ENCODE data around the gene ATP6V0C.

ATP6V0C gene

DNA sequence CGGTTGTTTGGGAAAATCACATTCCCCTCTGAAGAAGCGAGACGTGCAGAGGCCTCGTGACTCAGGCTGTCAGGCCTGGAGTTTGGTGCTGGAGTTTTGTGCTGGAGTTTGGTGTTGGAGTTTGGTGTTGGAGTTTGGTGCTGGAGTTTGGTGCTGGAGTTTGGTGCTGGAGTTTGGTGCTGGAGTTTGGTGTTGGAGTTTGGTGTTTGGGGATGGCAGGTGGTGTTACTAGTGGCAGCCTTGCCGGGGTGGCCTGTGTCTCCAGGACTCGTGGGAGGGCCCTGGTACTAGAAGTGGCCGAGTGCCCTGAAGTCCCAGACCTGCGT is 26.3 kb upstream of the ATP6V0C start:
- DNase-seq (ENCODE audit: insufficient read length, low spot score) (no peak), FAIRE-seq (no peak)
- TF ChIP-seq, protein P1, sequence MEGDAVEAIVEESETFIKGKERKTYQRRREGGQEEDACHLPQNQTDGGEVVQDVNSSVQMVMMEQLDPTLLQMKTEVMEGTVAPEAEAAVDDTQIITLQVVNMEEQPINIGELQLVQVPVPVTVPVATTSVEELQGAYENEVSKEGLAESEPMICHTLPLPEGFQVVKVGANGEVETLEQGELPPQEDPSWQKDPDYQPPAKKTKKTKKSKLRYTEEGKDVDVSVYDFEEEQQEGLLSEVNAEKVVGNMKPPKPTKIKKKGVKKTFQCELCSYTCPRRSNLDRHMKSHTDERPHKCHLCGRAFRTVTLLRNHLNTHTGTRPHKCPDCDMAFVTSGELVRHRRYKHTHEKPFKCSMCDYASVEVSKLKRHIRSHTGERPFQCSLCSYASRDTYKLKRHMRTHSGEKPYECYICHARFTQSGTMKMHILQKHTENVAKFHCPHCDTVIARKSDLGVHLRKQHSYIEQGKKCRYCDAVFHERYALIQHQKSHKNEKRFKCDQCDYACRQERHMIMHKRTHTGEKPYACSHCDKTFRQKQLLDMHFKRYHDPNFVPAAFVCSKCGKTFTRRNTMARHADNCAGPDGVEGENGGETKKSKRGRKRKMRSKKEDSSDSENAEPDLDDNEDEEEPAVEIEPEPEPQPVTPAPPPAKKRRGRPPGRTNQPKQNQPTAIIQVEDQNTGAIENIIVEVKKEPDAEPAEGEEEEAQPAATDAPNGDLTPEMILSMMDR (IDR thresholded peaks at IDR 0.05; ENCODE audit: insufficient read depth, missing control alignments), result no peak

DNA sequence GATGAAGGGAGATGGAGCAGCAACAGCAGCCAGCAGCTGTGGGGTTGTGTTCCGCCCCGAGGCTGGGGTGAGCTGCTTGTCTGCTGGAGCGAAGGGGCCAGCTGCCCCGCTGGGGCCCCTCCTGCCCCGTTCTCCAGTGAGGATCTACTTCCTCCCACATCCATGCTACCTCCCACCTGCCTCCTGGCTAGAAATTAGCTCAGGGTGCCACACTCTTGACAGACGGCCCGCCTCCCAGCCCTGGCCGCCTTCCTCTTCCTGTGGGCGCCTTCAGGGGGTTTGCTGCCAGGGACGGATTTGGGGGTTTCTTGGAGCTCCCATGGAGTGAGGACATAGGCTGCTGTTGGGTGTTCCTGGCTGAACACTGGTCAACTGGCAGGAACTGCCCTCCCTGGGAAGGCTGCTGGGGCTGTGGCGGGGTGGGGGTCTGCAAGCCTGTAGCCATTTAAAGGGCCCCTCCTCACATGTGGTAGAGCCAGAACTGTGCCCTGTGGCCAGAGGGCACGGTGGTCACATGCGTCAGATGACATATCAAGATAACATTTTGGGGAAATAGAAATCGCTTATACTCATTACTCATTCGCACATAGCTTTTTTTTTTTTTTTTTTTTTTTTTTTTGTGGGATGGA is 25.7 kb upstream of the ATP6V0C start:
- TF ChIP-seq, protein P1 (IDR thresholded peaks at IDR 0.05; ENCODE audit: insufficient read depth, missing control alignments), result no peak
- FAIRE-seq, result no peak

DNA sequence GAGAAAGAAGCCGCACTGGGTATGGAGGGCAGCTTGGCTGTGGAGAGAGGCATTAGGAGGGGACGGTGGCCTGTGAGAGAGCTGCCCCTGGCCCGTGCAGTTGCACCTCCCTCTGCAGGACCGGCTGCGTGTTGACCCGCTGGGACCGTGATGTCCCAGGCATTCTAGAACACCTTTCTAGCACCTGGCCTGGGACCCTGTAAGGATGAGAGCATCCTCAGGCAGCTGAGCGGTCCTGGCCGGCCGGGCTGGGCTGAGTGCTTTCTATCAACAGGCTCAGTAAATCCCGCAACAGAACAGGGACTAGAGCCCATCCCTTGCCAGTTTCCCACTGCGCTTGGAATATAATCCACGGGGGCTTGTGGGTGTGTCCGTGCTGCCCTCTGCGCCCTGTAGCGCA is 24.2 kb upstream of the ATP6V0C start:
- DNase-seq (ENCODE audit: insufficient read length, low spot score), result no peak
- TF ChIP-seq, protein P1 (IDR thresholded peaks at IDR 0.05; ENCODE audit: insufficient read depth, missing control alignments), result no peak
- no peak for FAIRE-seq

More for the DNA sequence above, 25.7 kb upstream of the ATP6V0C start:
- DNase-seq (ENCODE audit: insufficient read length, low spot score), result no peak

DNA sequence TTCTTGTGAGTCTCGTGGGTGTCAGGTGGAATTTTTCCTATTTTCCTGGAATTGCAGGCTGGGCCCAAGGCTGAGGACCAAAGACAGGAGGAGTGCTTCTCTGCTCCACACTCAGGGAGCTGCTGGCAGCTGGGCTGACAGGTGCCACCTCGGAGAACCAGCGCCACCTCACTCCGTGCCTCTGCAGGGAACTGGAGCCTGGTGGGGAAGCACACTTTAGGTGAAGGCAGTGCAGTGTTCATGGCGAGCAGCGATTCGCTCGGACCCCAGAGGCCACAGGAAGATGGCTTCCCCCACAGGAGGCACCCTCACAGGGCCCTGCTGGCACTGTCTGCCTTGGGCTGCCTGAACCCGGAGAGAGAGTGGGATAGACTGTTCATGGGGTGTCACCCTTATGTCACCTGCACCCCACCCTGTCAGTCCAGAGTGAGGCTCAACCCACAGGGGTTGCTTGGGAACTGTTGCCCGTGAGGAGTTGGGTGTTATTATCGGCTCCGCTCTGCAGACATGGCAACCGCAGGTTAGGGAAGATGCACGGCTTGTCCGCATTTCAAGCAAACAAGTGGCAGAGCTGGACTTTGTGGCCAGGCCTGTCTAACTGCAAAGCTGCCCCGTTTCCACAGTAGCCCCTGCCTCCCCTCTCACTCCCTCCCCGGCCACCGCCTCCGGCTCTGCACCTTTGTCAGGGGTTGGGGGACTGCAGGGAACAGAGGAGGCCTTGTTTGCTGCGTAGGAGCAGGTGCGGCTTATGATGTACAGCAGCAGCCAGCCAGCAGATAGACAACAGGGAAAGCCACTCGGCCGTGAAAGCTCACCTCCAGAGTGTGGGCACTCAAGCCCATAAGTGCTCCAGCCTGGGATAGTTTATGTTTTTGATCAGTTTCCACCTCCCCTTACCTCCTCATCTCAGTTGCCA is 23.3 kb upstream of the ATP6V0C start:
- DNase-seq (ENCODE audit: insufficient read length, low spot score) (no peak), FAIRE-seq (no peak)
- TF ChIP-seq, protein P1 (IDR thresholded peaks at IDR 0.05; ENCODE audit: insufficient read depth, missing control alignments), result no peak

DNA sequence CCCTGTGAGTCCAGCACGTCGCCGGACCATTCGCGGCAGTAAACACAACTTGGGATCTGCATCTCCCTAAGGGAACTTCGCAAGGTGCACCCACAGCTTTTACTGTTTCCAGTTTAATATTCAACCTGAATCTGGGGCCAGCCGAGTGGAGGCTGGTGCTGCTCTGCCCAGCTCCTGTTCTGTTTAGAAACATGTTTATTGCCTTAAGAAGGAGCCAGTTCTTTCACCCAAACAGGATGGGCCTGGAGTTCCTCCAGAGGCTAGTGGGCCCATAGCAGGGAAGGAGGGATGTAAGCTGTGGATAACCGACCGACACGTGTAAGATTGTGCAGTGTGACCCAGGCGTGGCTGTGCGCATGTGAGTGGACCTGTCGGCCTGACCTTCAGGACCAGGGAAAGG is 21.5 kb upstream of the ATP6V0C start:
- DNase-seq (ENCODE audit: insufficient read length, low spot score), result no peak
- TF ChIP-seq, protein P1 (IDR thresholded peaks at IDR 0.05; ENCODE audit: insufficient read depth, missing control alignments), result no peak
- FAIRE-seq, result no peak

DNA sequence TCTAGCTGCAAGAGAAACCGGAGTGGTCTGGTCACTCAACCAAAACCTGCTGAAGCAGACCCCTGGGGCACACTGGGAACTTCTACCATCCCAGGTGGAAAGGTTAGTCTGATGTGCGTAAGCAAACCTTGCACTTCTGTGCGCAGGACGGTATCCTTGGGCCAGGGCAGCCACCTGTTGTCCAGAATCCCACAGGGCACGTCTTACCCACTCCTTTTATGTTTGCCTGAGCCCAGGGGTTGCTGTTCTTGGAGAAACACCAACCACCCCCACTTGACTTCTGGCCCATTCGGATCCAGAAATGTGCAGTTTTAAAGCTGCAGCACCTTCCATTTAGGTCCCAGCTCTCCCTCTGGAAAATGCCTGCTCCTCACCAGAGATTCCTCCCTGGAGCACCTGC is 20.1 kb upstream of the ATP6V0C start:
- no peak for DNase-seq (ENCODE audit: insufficient read length, low spot score)
- TF ChIP-seq, protein P1 (IDR thresholded peaks at IDR 0.05; ENCODE audit: insufficient read depth, missing control alignments), result no peak
- FAIRE-seq, result no peak

DNA sequence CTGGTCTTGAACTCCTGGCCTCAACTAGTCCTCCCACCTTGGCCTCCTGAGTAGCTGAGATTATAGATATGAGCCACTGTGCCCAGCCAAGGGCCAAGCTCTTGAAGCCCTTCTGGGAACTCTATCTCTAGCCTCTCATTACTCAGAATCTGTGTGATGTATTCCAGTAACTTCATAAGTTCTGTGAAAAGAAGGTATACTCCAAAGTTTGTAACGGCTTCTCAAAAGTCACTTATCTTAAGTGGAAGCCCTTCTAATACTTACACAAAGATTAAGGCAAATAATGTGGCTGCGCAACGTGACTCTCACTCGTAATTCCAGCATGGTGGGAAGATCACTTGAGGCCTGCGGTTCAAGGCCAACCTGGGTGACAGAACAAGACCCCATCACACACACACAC is 19.1 kb upstream of the ATP6V0C start:
- DNase-seq (ENCODE audit: insufficient read length, low spot score), result no peak
- FAIRE-seq, result no peak
- TF ChIP-seq, protein P1 (IDR thresholded peaks at IDR 0.05; ENCODE audit: insufficient read depth, missing control alignments), result no peak
